Left hindlimb (tissue), 1 donor: Measurements from ENCODE around the gene KANSL1.
"Not testable (repeated sequence)": the region's sequence is repeated elsewhere in the genome, so short reads cannot be mapped to it uniquely, and the experiment has no call there.

Experiments
- DNase-seq: peaks from one replicate; pipeline ENCODE4 v3.0.0-alpha.2; 2018

The KANSL1 gene

DNA sequence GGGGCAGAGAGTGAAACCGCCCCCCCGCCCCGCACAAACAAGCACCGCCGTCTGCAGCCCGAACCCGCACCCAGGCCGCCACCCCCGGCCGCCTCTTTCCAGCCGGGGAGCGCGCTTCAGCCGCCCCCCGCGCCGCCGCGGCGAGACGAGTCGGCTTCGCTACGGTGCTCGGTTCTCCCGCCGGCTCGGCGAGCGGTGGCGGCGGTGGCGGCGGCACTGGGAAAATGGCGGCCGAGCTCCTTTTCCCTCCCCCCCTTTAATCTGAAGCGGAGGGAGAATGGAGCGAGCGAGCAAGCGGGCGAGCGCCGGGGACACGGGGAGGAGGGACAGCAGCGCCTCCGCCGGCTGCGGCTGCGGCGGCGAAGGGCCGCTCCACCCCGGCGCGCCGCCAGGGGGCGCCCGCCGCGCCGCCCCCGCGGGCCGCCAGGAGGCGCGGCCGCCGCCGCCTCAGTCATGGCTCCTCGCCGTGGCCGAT is at the start of gene KANSL1:
TSS of gene KANSL1 (minus strand) at position 279 of the 475 bp plus-strand sequence. CDS start 21,286 bp downstream, outside the sequence.
- peak; percentile 96 for DNase-seq

DNA sequence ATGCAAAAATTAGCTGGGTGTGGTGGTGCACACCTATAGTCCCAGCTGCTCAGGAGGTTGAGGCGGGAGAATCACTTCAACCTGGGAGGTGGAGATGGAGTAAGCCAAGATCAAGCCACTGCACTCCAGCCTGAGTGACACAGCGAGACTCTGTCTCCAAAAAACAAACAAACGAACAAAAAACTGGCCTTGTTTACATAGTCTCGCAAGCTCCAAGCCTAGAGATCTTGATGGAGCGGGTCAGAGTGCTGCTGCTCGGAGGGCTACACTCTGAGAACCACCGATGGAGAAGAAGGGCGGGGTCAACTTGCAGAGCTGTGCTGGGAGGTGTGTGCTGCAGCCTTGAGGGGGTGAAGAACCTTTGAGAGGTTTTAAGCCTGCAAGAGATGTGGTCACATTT is 38.1 kb upstream of the KANSL1 start:
- DNase-seq: not testable (repeated sequence)

DNA sequence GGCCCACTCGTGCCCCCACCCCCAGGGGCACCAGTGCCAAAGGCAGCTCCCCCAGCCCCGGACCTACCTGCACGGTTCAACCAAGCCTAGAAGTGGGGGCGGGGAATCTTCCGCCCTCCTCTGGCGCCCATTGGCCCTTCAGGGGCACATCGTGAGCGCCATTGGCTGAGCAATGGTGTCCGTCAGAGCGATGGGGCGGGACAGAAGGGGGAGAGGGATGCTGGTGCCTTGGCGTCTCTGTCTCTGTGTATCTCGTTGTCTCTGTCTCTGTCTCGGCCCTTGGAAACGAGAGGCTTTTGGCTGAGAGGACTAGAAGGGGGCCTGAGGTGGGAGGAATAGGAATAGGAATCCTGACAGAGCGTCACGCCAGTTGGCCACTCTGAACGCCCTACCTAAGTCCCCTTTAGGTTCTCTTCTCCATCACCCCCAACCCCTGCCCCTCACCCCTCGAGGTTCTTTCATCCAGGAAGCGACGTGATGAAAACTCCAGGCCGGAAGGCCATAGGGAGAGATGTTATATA is 32.1 kb upstream of the KANSL1 start:
- peak; percentile 95 for DNase-seq

DNA sequence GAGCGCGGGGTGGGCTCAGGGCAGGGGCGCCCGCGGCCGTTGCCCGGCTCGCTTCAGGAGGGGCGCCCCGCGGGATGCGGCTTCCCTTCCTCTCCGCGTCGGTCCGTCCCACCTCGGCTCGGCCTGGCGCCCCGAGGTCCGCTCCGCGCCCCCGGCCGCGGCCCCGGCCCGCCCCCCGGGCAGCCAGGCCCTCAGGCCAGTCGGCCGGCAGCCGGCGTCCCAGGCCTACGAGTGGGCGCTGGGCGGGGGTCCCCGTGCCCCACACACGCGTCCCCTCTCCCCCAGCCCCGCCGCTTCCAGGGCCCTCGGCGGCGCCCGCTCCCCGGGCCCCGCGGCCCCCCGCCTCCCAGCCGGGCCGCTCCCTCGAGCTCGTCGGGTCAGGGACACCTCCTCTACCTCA is 31.6 kb upstream of the KANSL1 start:
- peak; percentile 45 for DNase-seq

DNA sequence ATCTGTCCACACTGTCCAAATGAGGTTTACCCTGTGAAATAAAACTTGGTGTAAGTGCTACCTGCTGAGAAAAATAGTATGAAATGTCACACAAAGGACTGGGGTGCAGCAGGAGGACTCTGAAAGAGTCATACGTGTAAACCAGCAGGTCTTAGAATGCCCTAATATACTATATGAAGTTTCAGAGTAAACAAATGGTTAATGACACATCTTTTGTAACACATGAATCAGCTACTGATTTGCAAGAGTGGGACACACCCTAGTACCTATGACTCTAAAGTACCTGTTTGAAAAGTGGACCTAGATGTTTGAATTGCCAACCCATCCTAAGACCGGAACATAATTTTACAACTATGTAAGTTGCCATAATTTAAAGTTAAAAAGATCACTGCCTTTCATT is 29.8 kb upstream of the KANSL1 start:
- DNase-seq: not testable (repeated sequence)

DNA sequence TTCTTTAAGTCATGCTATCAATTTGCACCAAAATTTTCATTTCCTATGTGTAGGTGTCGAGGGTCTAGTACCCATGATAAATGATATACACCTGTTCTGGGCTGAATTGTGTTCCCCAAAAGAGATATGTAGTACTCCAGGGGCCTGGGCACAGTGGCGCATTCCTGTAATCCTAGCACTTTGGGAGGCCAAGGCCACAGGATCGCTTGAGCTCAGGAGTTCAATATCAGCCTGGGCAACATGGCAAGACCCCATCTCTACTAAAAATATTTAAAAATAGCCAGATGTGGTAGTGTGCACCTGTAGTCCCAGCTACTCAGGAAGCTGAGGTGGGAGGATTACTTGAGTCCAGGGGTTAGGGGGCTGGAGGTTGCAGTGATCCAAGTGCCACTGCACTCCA is 23.5 kb upstream of the KANSL1 start:
- no peak for DNase-seq

- DNase-seq: peak; percentile 62
These were observed 19.6 kb upstream of the KANSL1 start for GRCh38 chr17:46212634-46213435.

- DNase-seq: no peak
These were observed 15.8 kb upstream of the KANSL1 start for GRCh38 chr17:46208997-46209396.

DNA sequence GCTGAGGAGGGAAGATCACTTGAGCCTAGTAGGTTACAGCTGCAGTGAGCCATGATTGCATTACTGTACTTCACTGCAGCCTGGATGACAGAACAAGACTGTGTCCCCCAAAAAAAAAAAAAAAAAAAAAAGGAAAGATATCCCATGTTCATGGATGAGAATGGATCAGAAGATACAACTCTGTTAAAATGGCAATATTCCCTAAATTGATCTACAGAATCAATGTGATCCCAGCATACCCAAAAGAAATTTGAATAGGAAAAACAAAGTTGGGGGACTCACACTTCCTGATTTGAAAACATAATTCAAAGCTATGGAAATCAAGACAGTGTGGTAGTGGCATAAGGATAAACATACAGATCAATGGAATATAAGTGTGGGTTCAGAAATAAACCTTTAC is 12.7 kb upstream of the KANSL1 start:
- no peak for DNase-seq

- DNase-seq: no peak
These were observed 9.2 kb upstream of the KANSL1 start for GRCh38 chr17:46202424-46202823.

GRCh38 chr17:46201491-46201890 is 8.3 kb upstream of the KANSL1 start:
- DNase-seq: no peak

GRCh38 chr17:46200197-46200596 is 7.0 kb upstream of the KANSL1 start:
- no peak for DNase-seq

GRCh38 chr17:46199379-46199778 is 6.2 kb upstream of the KANSL1 start:
- DNase-seq: no peak

GRCh38 chr17:46198233-46198632 is 5.0 kb upstream of the KANSL1 start:
- DNase-seq: no peak

DNA sequence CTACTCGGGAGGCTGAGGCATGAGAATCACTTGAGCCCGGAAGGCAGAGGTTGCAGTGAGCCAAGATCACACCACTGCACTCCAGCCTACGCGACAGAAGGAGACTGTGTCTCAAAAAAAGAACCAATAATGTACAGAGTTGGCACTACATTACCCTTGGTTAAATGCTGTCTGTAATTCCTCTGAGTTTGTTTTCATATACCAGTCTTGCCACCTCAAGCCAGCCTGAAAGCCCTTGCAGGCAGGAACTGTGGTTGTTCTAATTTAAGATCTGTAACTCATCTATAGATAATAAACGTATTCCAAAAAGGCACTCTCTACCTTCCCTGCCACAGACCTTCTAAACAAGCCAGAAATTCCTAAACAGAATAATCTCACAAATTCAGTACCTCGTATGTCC is 4.3 kb upstream of the KANSL1 start:
- DNase-seq: no peak

- DNase-seq: no peak
These were observed 2.9 kb upstream of the KANSL1 start for GRCh38 chr17:46195939-46196716.

- DNase-seq: no peak
These were observed 2.1 kb upstream of the KANSL1 start for GRCh38 chr17:46195217-46195855.

- DNase-seq: no peak
These were observed 1.4 kb upstream of the KANSL1 start for GRCh38 chr17:46194393-46195216.

- DNase-seq: peak; percentile 98
These were observed 580 bp upstream of the KANSL1 start for GRCh38 chr17:46193626-46194392.

GRCh38 chr17:46192439-46193150 is 634 bp downstream of the KANSL1 start:
- peak; percentile 88 for DNase-seq

DNA sequence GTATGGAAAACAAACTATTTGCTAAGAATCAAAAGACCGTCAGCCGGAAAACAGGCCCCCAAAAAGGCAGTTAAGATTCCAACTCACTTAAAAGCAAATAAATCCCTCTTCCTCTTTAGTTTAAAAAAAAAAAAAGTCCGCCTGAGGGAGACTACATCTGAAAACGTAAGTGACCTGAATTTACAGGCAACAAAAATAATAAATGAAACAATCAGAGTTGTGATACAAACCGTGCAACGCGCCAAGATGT is 1.1 kb downstream of the KANSL1 start:
- DNase-seq: no peak
